Measurements from ENCODE around the gene MT1F.
A peak's percentile ranks its signal among the peaks of the same experiment; 100 is the strongest.

DNA sequence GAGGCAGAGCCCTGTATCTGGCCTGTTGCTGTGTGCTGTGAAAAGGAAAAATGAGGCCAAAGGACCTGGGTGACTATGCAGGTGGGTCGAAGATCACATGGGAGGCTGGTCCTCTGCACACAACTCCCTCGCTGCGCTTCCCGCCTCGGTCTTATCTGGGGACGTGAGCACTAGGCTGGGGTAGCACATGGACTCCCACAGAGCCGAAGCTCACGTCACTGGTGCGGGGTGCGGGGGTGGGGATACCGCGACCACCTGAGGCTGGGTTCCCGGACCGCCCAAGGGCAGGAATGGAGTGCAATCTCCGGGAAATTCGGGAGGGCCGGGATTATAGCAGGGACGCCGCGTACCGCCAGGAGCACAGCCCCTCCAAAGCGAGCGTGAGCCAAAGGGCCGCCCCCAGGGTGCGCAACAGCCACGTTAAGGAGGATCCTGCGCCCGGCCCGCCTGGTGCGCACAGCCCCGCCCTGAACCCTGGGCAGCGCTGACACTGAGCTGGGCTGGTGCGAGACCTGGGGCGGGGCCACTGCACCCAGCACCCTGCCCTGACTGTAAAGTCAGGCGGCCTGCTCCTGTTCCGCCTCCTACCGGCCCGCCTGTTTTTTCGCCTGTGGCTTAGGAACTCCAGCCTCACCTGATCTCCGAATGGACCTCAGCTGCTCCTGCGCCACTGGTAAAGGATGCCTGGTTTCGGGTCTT, 14.5 kb upstream of the MT1F start:
- TF ChIP-seq, protein P1, sequence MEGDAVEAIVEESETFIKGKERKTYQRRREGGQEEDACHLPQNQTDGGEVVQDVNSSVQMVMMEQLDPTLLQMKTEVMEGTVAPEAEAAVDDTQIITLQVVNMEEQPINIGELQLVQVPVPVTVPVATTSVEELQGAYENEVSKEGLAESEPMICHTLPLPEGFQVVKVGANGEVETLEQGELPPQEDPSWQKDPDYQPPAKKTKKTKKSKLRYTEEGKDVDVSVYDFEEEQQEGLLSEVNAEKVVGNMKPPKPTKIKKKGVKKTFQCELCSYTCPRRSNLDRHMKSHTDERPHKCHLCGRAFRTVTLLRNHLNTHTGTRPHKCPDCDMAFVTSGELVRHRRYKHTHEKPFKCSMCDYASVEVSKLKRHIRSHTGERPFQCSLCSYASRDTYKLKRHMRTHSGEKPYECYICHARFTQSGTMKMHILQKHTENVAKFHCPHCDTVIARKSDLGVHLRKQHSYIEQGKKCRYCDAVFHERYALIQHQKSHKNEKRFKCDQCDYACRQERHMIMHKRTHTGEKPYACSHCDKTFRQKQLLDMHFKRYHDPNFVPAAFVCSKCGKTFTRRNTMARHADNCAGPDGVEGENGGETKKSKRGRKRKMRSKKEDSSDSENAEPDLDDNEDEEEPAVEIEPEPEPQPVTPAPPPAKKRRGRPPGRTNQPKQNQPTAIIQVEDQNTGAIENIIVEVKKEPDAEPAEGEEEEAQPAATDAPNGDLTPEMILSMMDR (IDR thresholded peaks at IDR 0.05 in 4 of 5, conservative IDR thresholded peaks at IDR 0.05 in 1 of 5), result peak in 4 of 5 experiments; percentile 32 to 49 (median 46)
- TF ChIP-seq POLR2A (IDR thresholded peaks at IDR 0.05), result no peak

All from gastrocnemius medialis (tissue), 4 donors.